Upper lobe of right lung (tissue), 1 donor: ENCODE measurements around the gene LARGE1. TPM values are rescaled to one million over a fixed set of nuclear protein-coding genes. Genes with fewer than 3 reads are reported as not detected.
A peak's percentile ranks its signal among the peaks of the same experiment; 100 is the strongest.

ENCODE experiments used
- ATAC-seq: fragments of 200-7000 bp; cut with Tn5 transposase; one replicate; pipeline ENCODE4 v1.9.1; 2020; ENCODE audit warnings: mild to moderate bottlenecking, moderate library complexity
- DNase-seq: peaks from one replicate; pipeline ENCODE4 v3.0.0-alpha.2; 2020
- H3K27ac ChIP-seq: fragments of 200-600 bp; one replicate; pipeline ENCODE4 v1.8.0; 2022
- H3K27me3 ChIP-seq: fragments of 200-600 bp; one replicate; pipeline ENCODE4 v1.8.0; 2022; ENCODE audit warnings: mild to moderate bottlenecking
- H3K36me3 ChIP-seq: fragments of 200-600 bp; one replicate; pipeline ENCODE4 v1.8.0; 2022
- H3K4me1 ChIP-seq: fragments of 200-600 bp; one replicate; pipeline ENCODE4 v1.8.0; 2022
- H3K4me3 ChIP-seq: fragments of 200-600 bp; one replicate; pipeline ENCODE4 v1.8.0; 2022; ENCODE audit warnings: mild to moderate bottlenecking
- H3K9me3 ChIP-seq: fragments of 200-600 bp; one replicate; pipeline ENCODE4 v1.8.0; 2022
- intact Hi-C: fragments of 100-400 bp; cut with DNase I; formaldehyde crosslinking; loops from one replicate; pipeline ENCODE4 v1.11.0; 2022
- total RNA-seq: library from RNA; stranded (reverse); fragmentation: NEBNext Ultra II Directional; extraction: Animal tissue kit (Norgen Biotek cat#: 25700); gene quantifications from one replicate; pipeline ENCODE4 v1.2.1, GENCODE V29; 2021
- TF ChIP-seq, protein P1 (sequence below): fragments of 200-600 bp; IDR thresholded peaks from one replicate; pipeline ENCODE4 v1.8.0; 2022; ENCODE audit warnings: antibody characterized with exemption
- donor health status: DM: no; HTN: yes; CAD: no; lungs with severe emphysema.

The LARGE1 gene
- total RNA-seq, 1 donor from 2014 or later, result 33.5 TPM

DNA sequence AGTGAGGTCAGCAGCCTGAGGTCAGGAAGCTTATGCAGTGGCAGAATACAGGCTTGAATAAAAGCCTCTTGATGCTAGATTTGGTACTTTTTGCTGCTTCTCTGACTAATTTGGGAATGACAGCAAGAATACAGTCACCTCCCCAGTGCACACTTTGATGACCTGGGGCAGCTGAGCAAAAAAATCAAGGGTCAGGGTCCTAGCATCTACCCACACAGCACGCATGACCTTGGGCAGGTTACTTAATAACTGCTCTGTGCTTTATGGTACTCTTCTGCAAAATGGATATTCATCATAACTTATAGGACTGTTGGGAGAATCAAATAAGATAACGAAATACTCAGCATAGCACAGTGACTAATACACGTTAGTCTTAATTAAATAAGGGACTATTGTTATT, 518.0 kb downstream of the LARGE1 start:
- no peak overlapping the region for H3K27ac ChIP-seq
- H3K4me3 ChIP-seq, result no peak overlapping the region
- ATAC-seq (no peak), DNase-seq (no peak)
- no peaks in the 10 kb centered on the region for H3K4me1 ChIP-seq
- intact Hi-C loops, result no loop called here
- H3K36me3 ChIP-seq, result no peaks in the 10 kb centered on the region
- H3K9me3 ChIP-seq, result no peaks in the 10 kb centered on the region
- TF ChIP-seq, protein P1, sequence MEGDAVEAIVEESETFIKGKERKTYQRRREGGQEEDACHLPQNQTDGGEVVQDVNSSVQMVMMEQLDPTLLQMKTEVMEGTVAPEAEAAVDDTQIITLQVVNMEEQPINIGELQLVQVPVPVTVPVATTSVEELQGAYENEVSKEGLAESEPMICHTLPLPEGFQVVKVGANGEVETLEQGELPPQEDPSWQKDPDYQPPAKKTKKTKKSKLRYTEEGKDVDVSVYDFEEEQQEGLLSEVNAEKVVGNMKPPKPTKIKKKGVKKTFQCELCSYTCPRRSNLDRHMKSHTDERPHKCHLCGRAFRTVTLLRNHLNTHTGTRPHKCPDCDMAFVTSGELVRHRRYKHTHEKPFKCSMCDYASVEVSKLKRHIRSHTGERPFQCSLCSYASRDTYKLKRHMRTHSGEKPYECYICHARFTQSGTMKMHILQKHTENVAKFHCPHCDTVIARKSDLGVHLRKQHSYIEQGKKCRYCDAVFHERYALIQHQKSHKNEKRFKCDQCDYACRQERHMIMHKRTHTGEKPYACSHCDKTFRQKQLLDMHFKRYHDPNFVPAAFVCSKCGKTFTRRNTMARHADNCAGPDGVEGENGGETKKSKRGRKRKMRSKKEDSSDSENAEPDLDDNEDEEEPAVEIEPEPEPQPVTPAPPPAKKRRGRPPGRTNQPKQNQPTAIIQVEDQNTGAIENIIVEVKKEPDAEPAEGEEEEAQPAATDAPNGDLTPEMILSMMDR, result no peak
- H3K27me3 ChIP-seq, result no peaks in the 10 kb centered on the region

- ATAC-seq, result no peak
- Histone ChIP-seq H3K27ac (no peak overlapping the region), H3K4me3 (no peak overlapping the region), H3K4me1 (no peaks in the 10 kb centered on the region), H3K27me3 (no peaks in the 10 kb centered on the region), H3K9me3 (no peaks in the 10 kb centered on the region), H3K36me3 (no peaks in the 10 kb centered on the region)
- TF ChIP-seq, protein P1, result no peak
- DNase-seq, result no peak
- intact Hi-C loops, result no loop called here
These were observed 519.0 kb downstream of the LARGE1 start for GRCh38 chr22:33401291-33401690.

GRCh38 chr22:33400891-33401290, 519.4 kb downstream of the LARGE1 start:
- Histone ChIP-seq H3K9me3 (no peaks in the 10 kb centered on the region), H3K4me3 (no peak overlapping the region), H3K36me3 (no peaks in the 10 kb centered on the region), H3K4me1 (no peaks in the 10 kb centered on the region), H3K27me3 (no peaks in the 10 kb centered on the region), H3K27ac (no peak overlapping the region)
- no peak for ATAC-seq
- no peak for DNase-seq
- TF ChIP-seq, protein P1, result no peak
- intact Hi-C loops, result no loop called here

- intact Hi-C loops, result no loop called here
- no peak for DNase-seq
- Histone ChIP-seq H3K4me3 (no peak overlapping the region), H3K27ac (no peak overlapping the region), H3K4me1 (no peaks in the 10 kb centered on the region), H3K9me3 (no peaks in the 10 kb centered on the region), H3K27me3 (no peaks in the 10 kb centered on the region), H3K36me3 (no peaks in the 10 kb centered on the region)
- no peak for ATAC-seq
- TF ChIP-seq, protein P1, result no peak
These were observed 520.0 kb downstream of the LARGE1 start for GRCh38 chr22:33400061-33400840.

GRCh38 chr22:33397381-33397907, 522.8 kb downstream of the LARGE1 start:
- no peak overlapping the region for H3K27ac ChIP-seq
- H3K36me3 ChIP-seq, result no peaks in the 10 kb centered on the region
- no peaks in the 10 kb centered on the region for H3K27me3 ChIP-seq
- intact Hi-C loops, result no loop called here
- H3K4me1 ChIP-seq, result no peaks in the 10 kb centered on the region
- DNase-seq (no peak), ATAC-seq (peak; percentile 72)
- no peaks in the 10 kb centered on the region for H3K9me3 ChIP-seq
- no peak overlapping the region for H3K4me3 ChIP-seq
- TF ChIP-seq, protein P1, result no peak
